Psoas muscle (tissue), 8 donors: ENCODE results near the gene TMPRSS5. TPM values are rescaled to one million over a fixed set of nuclear protein-coding genes. Genes with fewer than 3 reads are reported as not detected.

Experiments used
- ATAC-seq, 4 donors: fragments of 200-7000 bp; cut with Tn5 transposase; one replicate each; pipeline ENCODE4 v1.9.1; 2020; ENCODE audit warnings: moderate library complexity in 3 of 4, mild to moderate bottlenecking in 2 of 4
- DNase-seq, 2 donors: peaks; one replicate each; pipeline ENCODE4 v3.0.0-alpha.2; 2020
- H3K27ac ChIP-seq: fragments of 200-600 bp; one replicate; pipeline ENCODE4 v1.8.0; 2022
- H3K27me3 ChIP-seq, 3 donors: fragments of 200-600 bp in 1 of 3; one replicate each; pipeline versions ENCODE4 v1.6.1 to v1.8.0; 2013 to 2022; ENCODE audit warnings: low read length in 2 of 3, mild to moderate bottlenecking in 2 of 3, moderate library complexity in 1 of 3; ENCODE audit not compliant: insufficient read depth in 3 of 3
- H3K36me3 ChIP-seq, 2 donors: fragments of 200-600 bp in 1 of 2; one replicate each; pipeline versions ENCODE4 v1.6.1 to v1.8.0; 2013 to 2022; ENCODE audit warnings: low read depth in 1 of 2, mild to moderate bottlenecking in 1 of 2, moderate library complexity in 1 of 2; ENCODE audit not compliant: insufficient read depth in 1 of 2
- H3K4me1 ChIP-seq: fragments of 200-600 bp; one replicate; pipeline ENCODE4 v1.8.0; 2022
- H3K4me3 ChIP-seq: fragments of 200-600 bp; one replicate; pipeline ENCODE4 v1.8.0; 2022; ENCODE audit warnings: mild to moderate bottlenecking
- H3K9me3 ChIP-seq: fragments of 200-600 bp; one replicate; pipeline ENCODE4 v1.8.0; 2022
- CTCF ChIP-seq: fragments of 200-600 bp; IDR thresholded peaks from one replicate; pipeline ENCODE4 v1.8.0; 2022; ENCODE audit warnings: antibody characterized with exemption
- WGBS, 3 donors: extraction: QIAGEN DNeasy Blood & Tissue Kit; methylation state at CpG; one replicate each; pipeline versions ENCODE4 v1.1.6 to v1.1.7; 2013; 5-methylcytosine and 5-hydroxymethylcytosine counted together
- intact Hi-C, 2 donors: fragments of 100-400 bp; cut with DNase I; formaldehyde crosslinking; loops; one replicate each; pipeline versions ENCODE4 v1.11.0 to v1.14.2; 2022
- polyA plus RNA-seq, 3 donors: library from polyadenylated mRNA; stranded (reverse); fragments of 200-250 nt; gene quantifications; one replicate each; pipeline ENCODE4 v1.2.3, GENCODE V29; 2013
- total RNA-seq, 4 donors: library from RNA; stranded (reverse); fragmentation: NEBNext Ultra II Directional in 2 of 4; extraction: Animal tissue kit (Norgen Biotek cat#: 25700) in 2 of 4; gene quantifications; one replicate each; pipeline versions ENCODE4 v1.2.1 to v1.2.4, GENCODE V29; 2021 to 2023
- donor health status: healthy with polysubstance abuse.
- donor health status: DM: no; HTN: no; CAD: no; lungs with moderate emphysema.
- donor health status: Bipolar disorder and iron deficiency.
- donor health status: healthy.
- donor health status: DM: yes; HTN: yes; CAD: no.
- donor health status: DM: no; HTN: no; CAD: no.
- donor health status: DM: no; HTN: no; CAD: no.
- donor health status: DM: yes; HTN: yes; CAD: no.

The TMPRSS5 gene
- total and polyA plus RNA-seq, 7 donors: 0.36 to 1.4 (median 0.73) TPM

GRCh38 chr11:113730887-113731726, 25.0 kb upstream of the TMPRSS5 start:
- Histone ChIP-seq H3K4me3 (no peak overlapping the region), H3K27ac (no peak overlapping the region), H3K9me3 (no peaks in the 10 kb centered on the region), H3K27me3 (no peaks in the 10 kb centered on the region), H3K4me1 (peaks cover 8% of the 10 kb centered on the region), H3K36me3 (peaks cover 3 to 49% of the 10 kb centered on the region in 2 donors)
- DNase-seq: peak in 1 of 2 donors; percentile 20
- 30 to 40% (median 32%) methylated on average over 4 of the region's 4 CpGs for WGBS, 3 donors
- intact Hi-C loops: loop anchor here (2.0 to 10.0 kb wide), 3 partner anchors 176 to 424 kb away; no protein-coding TSS in a partner anchor
- ATAC-seq: peak; percentile 86 to 94 (median 88)
- TF ChIP-seq CTCF: peak; percentile 74

- Histone ChIP-seq H3K4me1 (peaks cover 14% of the 10 kb centered on the region), H3K27me3 (no peaks in the 10 kb centered on the region), H3K9me3 (no peaks in the 10 kb centered on the region), H3K4me3 (no peak overlapping the region), H3K36me3 (peaks cover 1 to 33% of the 10 kb centered on the region in 2 donors), H3K27ac (no peak overlapping the region)
- WGBS, 3 donors: 72 to 83% (median 83%) methylated on average over 5 of the region's 5 CpGs
- ATAC-seq (no peak), DNase-seq (no peak)
- intact Hi-C loops: loop anchor here (2.0 to 10.0 kb wide), 2 partner anchors 135 to 425 kb away; no protein-coding TSS in a partner anchor
- TF ChIP-seq CTCF: no peak
These were observed 23.3 kb upstream of the TMPRSS5 start for GRCh38 chr11:113729456-113729855.

GRCh38 chr11:113728814-113729213, 22.7 kb upstream of the TMPRSS5 start:
- no peaks in the 10 kb centered on the region for H3K27me3 ChIP-seq
- intact Hi-C loops: loop anchor here (2.0 to 10.0 kb wide), 2 partner anchors 134 to 424 kb away; no protein-coding TSS in a partner anchor
- H3K27ac ChIP-seq: no peak overlapping the region
- DNase-seq (no peak), ATAC-seq (no peak)
- peaks cover 20% of the 10 kb centered on the region for H3K4me1 ChIP-seq
- WGBS, 3 donors: 88 to 95% (median 91%) methylated on average over 3 of the region's 3 CpGs
- peaks cover 0 to 26% of the 10 kb centered on the region in 2 donors for H3K36me3 ChIP-seq
- no peak overlapping the region for H3K4me3 ChIP-seq
- H3K9me3 ChIP-seq: no peaks in the 10 kb centered on the region
- TF ChIP-seq CTCF: no peak

GRCh38 chr11:113725913-113726312, 19.8 kb upstream of the TMPRSS5 start:
- no peak for TF ChIP-seq CTCF
- DNase-seq: no peak
- Histone ChIP-seq H3K4me3 (no peak overlapping the region), H3K4me1 (peaks cover 43% of the 10 kb centered on the region), H3K9me3 (no peaks in the 10 kb centered on the region), H3K27ac (no peak overlapping the region), H3K36me3 (no peaks in the 10 kb centered on the region), H3K27me3 (no peaks in the 10 kb centered on the region)
- 92 to 96% (median 96%) methylated on average over 3 of the region's 3 CpGs for WGBS, 3 donors
- intact Hi-C loops: loop anchor here in 1 of 2 donors (10.0 kb wide), 1 partner anchor 131 kb away; no protein-coding TSS in a partner anchor
- no peak for ATAC-seq
